NCI-H524 (cell line): Measurements from ENCODE around the gene MAML1.

Source experiments
- DNase-seq, 2 experiments: peaks; one replicate each; lab custom pipeline; 2025; lab: John Stamatoyannopoulos, UW

Gene MAML1

GRCh38 chr5:179793468-179794139, 61.0 kb downstream of the MAML1 start, which contains the start of gene LTC4S:
LTC4S (plus strand) TSS chr5:179793986; CDS start chr5:179794081, 95 bp downstream.
- DNase-seq: no peak

- DNase-seq: no peak
These were observed 61.5 kb downstream of the MAML1 start for GRCh38 chr5:179794171-179794570.

- DNase-seq: no peak
These were observed 62.0 kb downstream of the MAML1 start for GRCh38 chr5:179794575-179794974.

GRCh38 chr5:179795049-179795862, 62.6 kb downstream of the MAML1 start:
- DNase-seq: peak; percentile 36 to 67

GRCh38 chr5:179795863-179796833, 63.5 kb downstream of the MAML1 start:
- DNase-seq: peak; percentile 23 to 70

- DNase-seq: no peak
These were observed 64.4 kb downstream of the MAML1 start for GRCh38 chr5:179796877-179797608.

- no peak for DNase-seq
These were observed 65.1 kb downstream of the MAML1 start for GRCh38 chr5:179797741-179798140.

- DNase-seq: no peak
These were observed 65.6 kb downstream of the MAML1 start for GRCh38 chr5:179798144-179798770.

- DNase-seq: no peak
These were observed 66.4 kb downstream of the MAML1 start for GRCh38 chr5:179798771-179799643.

- DNase-seq: no peak
These were observed 67.0 kb downstream of the MAML1 start for GRCh38 chr5:179799644-179799973.

GRCh38 chr5:179800071-179800695, 67.6 kb downstream of the MAML1 start:
- no peak for DNase-seq

GRCh38 chr5:179800696-179801201, 68.1 kb downstream of the MAML1 start:
- DNase-seq: no peak

- peak in 1 of 2 experiments; percentile 29 for DNase-seq
These were observed 68.9 kb downstream of the MAML1 start for GRCh38 chr5:179801304-179802206.

- DNase-seq: no peak
These were observed 69.7 kb downstream of the MAML1 start for GRCh38 chr5:179802207-179802883.

GRCh38 chr5:179802950-179803562, 70.4 kb downstream of the MAML1 start:
- peak in 1 of 2 experiments; percentile 61 for DNase-seq

GRCh38 chr5:179803651-179804554, 71.3 kb downstream of the MAML1 start:
- DNase-seq: peak in 1 of 2 experiments; percentile 7
